GM23338 (cell line): ENCODE measurements around the gene STX11. TPM values are rescaled to one million over a fixed set of nuclear protein-coding genes. Genes with fewer than 3 reads are reported as not detected.

Experiments
- ATAC-seq: fragments of 200-7000 bp; cut with Tn5 transposase; 3 replicates; pipeline ENCODE4 v1.9.1; 2020
- DNase-seq: peaks from one replicate; pipeline ENCODE4 v3.0.0-alpha.2; 2015; ENCODE audit warnings: low spot score
- H2AFZ ChIP-seq: fragments of 200-600 bp; sonication (generic); 2 replicates; pipeline ENCODE4 v1.8.0; 2016; ENCODE audit warnings: antibody characterized with exemption, mild to moderate bottlenecking, moderate library complexity
- H3F3A ChIP-seq: fragments of 200-600 bp; sonication (generic); replicated peaks from 2 replicates; pipeline ENCODE4 v1.8.0; 2017; ENCODE audit warnings: antibody characterized with exemption, mixed run types, low read depth
- H3K27ac ChIP-seq: fragments of 200-600 bp; sonication (generic); 2 replicates; pipeline ENCODE4 v1.6.1; 2016; ENCODE audit warnings: low read depth
- H3K27me3 ChIP-seq: fragments of 200-600 bp; sonication (generic); 2 replicates; pipeline ENCODE4 v1.8.0; 2016; ENCODE audit warnings: mild to moderate bottlenecking, mixed run types, moderate library complexity; ENCODE audit not compliant: insufficient read depth
- H3K36me3 ChIP-seq: fragments of 200-600 bp; sonication (generic); 2 replicates; pipeline ENCODE4 v1.8.0; 2016; ENCODE audit warnings: mild to moderate bottlenecking; ENCODE audit not compliant: insufficient read depth
- H3K4me1 ChIP-seq: fragments of 200-600 bp; sonication (generic); 2 replicates; pipeline ENCODE4 v1.8.0; 2016; ENCODE audit warnings: mild to moderate bottlenecking, moderate library complexity; ENCODE audit not compliant: insufficient read depth
- H3K4me2 ChIP-seq: fragments of 200-600 bp; sonication (generic); 2 replicates; pipeline ENCODE4 v1.7.1; 2017; ENCODE audit warnings: mixed run types
- H3K4me3 ChIP-seq: fragments of 200-600 bp; sonication (generic); 2 replicates; pipeline ENCODE4 v1.6.1; 2016; ENCODE audit warnings: mixed run types
- H3K79me2 ChIP-seq: fragments of 200-600 bp; sonication (generic); replicated peaks from 2 replicates; pipeline ENCODE4 v1.8.0; 2017; ENCODE audit warnings: mild to moderate bottlenecking; ENCODE audit not compliant: insufficient read depth
- H3K9me2 ChIP-seq: fragments of 200-600 bp; sonication (generic); 2 replicates; pipeline ENCODE4 v1.8.0; 2017; ENCODE audit not compliant: insufficient read depth
- H4K20me1 ChIP-seq: fragments of 200-600 bp; sonication (generic); replicated peaks from 2 replicates; pipeline ENCODE4 v1.8.0; 2017; ENCODE audit warnings: mild to moderate bottlenecking; ENCODE audit not compliant: insufficient read depth
- H3K27ac Mint-ChIP-seq: 2 replicates; pipeline ENCODE4 v1.8.0; 2020; ENCODE audit warnings: inconsistent platforms, mild to moderate bottlenecking, moderate library complexity, mixed read lengths
- H3K27me3 Mint-ChIP-seq: 3 replicates; pipeline ENCODE4 v1.8.0; 2022; ENCODE audit warnings: low read depth, mild to moderate bottlenecking, moderate library complexity, mixed read lengths, inconsistent platforms; ENCODE audit not compliant: insufficient read depth, poor library complexity
- H3K36me3 Mint-ChIP-seq: 3 replicates; pipeline ENCODE4 v1.8.0; 2021; ENCODE audit warnings: low read depth, mild to moderate bottlenecking, inconsistent platforms, moderate library complexity, mixed read lengths
- H3K4me1 Mint-ChIP-seq: 3 replicates; pipeline ENCODE4 v1.8.0; 2020; ENCODE audit warnings: mild to moderate bottlenecking, inconsistent platforms, mixed read lengths
- H3K4me3 Mint-ChIP-seq: 3 replicates; pipeline ENCODE4 v1.8.0; 2021; ENCODE audit warnings: moderate library complexity, mild to moderate bottlenecking, inconsistent platforms, mixed read lengths
- H3K9me3 Mint-ChIP-seq: 3 replicates; pipeline ENCODE4 v1.8.0; 2020; ENCODE audit warnings: moderate library complexity, mild to moderate bottlenecking, inconsistent platforms, mixed read lengths
- CREB1 ChIP-seq: fragments of 250-450 bp; sonication (Bioruptor Pico); IDR thresholded peaks from 2 replicates; pipeline ENCODE4 v1.5.0; 2020; ENCODE audit warnings: low read depth, mild to moderate bottlenecking, moderate library complexity
- CTCF ChIP-seq, 2 experiments: fragments of 200-600 bp in 1 of 2; sonication (generic) in 1 of 2; conservative IDR thresholded peaks; 2 replicates each; pipeline versions ENCODE4 v1.5.1 to v1.6.1; 2016 to 2017; ENCODE audit warnings: antibody characterized with exemption in 2 of 2, low read depth in 2 of 2, mild to moderate bottlenecking in 2 of 2, moderate library complexity in 1 of 2
- ETS1 ChIP-seq: IDR thresholded peaks from 2 replicates; pipeline ENCODE4 v1.6.1; 2016; ENCODE audit warnings: antibody characterized with exemption
- EZH2 ChIP-seq: fragments of 200-600 bp; sonication (generic); IDR thresholded peaks from one replicate; pipeline ENCODE4 v1.8.0; 2017; ENCODE audit warnings: antibody characterized with exemption, mild to moderate bottlenecking, low read depth; ENCODE audit not compliant: unreplicated experiment
- EZH2phosphoT487 ChIP-seq: fragments of 200-600 bp; sonication (generic); IDR thresholded peaks from one replicate; pipeline ENCODE4 v1.8.1; 2018; ENCODE audit warnings: antibody characterized with exemption; ENCODE audit not compliant: unreplicated experiment
- JUNB ChIP-seq: IDR thresholded peaks from one replicate; pipeline ENCODE4 v1.6.1; 2016; ENCODE audit warnings: antibody characterized with exemption; ENCODE audit not compliant: unreplicated experiment
- NANOG ChIP-seq: IDR thresholded peaks from 2 replicates; pipeline ENCODE4 v1.6.1; 2016; ENCODE audit warnings: antibody characterized with exemption, borderline replicate concordance
- POLR2AphosphoS5 ChIP-seq: IDR thresholded peaks from 2 replicates; pipeline ENCODE4 v1.6.1; 2016; ENCODE audit warnings: antibody characterized with exemption, low read depth
- REST ChIP-seq: IDR thresholded peaks from one replicate; pipeline ENCODE4 v1.6.1; 2018; ENCODE audit warnings: antibody characterized with exemption; ENCODE audit not compliant: unreplicated experiment
- STAT1 ChIP-seq: IDR thresholded peaks from one replicate; pipeline ENCODE4 v1.6.1; 2016; ENCODE audit warnings: antibody characterized with exemption; ENCODE audit not compliant: unreplicated experiment
- ZNF114 ChIP-seq: fragments of 250-450 bp; sonication (Bioruptor Pico); IDR thresholded peaks from 2 replicates; pipeline ENCODE4 v1.5.0; 2020; ENCODE audit warnings: mild to moderate bottlenecking, moderate library complexity
- ZNF331 ChIP-seq: fragments of 250-450 bp; sonication (Bioruptor Pico); IDR thresholded peaks from 2 replicates; pipeline ENCODE4 v1.5.0; 2020; ENCODE audit warnings: low read depth, mild to moderate bottlenecking, moderate library complexity
- ZNF462 ChIP-seq: fragments of 250-450 bp; sonication (Bioruptor Pico); IDR thresholded peaks from 2 replicates; pipeline ENCODE4 v1.5.0; 2020; ENCODE audit warnings: mild to moderate bottlenecking, moderate library complexity
- polyA plus RNA-seq: library from polyadenylated mRNA; unstranded; fragments of >200 nt; fragmentation: Nextera tagmentation; extraction: Ambion mirVana; gene quantifications from 2 replicates; pipeline ENCODE4 v1.2.1, GENCODE V29; 2016
- total RNA-seq: library from RNA; depleted of rRNA; stranded (reverse); fragments of >200 nt; shearing (Covaris generic); gene quantifications from 2 replicates; pipeline ENCODE4 v1.2.3, GENCODE V29; 2014

Gene STX11
- total and polyA plus RNA-seq, 2 experiments from 2014 or later: 0.35 to 0.52 TPM

- Histone ChIP-seq H3K36me3 (no peaks in the 10 kb centered on the region), H4K20me1 (no peaks in the 10 kb centered on the region), H3K27me3 (no peaks in the 10 kb centered on the region), H3K4me3 (no peak overlapping the region), H3K79me2 (no peaks in the 10 kb centered on the region), H3K4me2 (no peak overlapping the region), H3K9me2 (no peaks in the 10 kb centered on the region), H3F3A (no peaks in the 10 kb centered on the region; the same call in 1 of the 2 replicates), H3K27ac (no peak overlapping the region), H3K4me1 (peaks cover 6% of the 10 kb centered on the region; the same call in 1 of the 2 replicates), H2AFZ (no peak overlapping the region)
- TF ChIP-seq REST: no peak
- TF ChIP-seq ETS1: no peak
- no peak for TF ChIP-seq ZNF114 (CRISPR knock-in tag)
- no peak for TF ChIP-seq JUNB
- no peak for TF ChIP-seq ZNF462 (CRISPR knock-in tag)
- TF ChIP-seq EZH2: no peak
- no peak for TF ChIP-seq CREB1
- TF ChIP-seq STAT1: no peak
- no peak for TF ChIP-seq EZH2phosphoT487
- TF ChIP-seq NANOG: no peak
- no peak for TF ChIP-seq ZNF331 (CRISPR knock-in tag)
- no peak for TF ChIP-seq CTCF (conservative IDR thresholded peaks at IDR 0.05; ENCODE audit: low read depth in 2 of 2)
- no peak for TF ChIP-seq POLR2AphosphoS5
- Mint-ChIP-seq H3K27me3 (peaks cover 20% of the 10 kb centered on the region), H3K4me3 (0 out of 3 replicates have a peak overlapping the region, but pooled peaks have one; percentile 28), H3K9me3 (peaks cover 17% of the 10 kb centered on the region; the same call in 2 of the 3 replicates), H3K27ac (no peak overlapping the region), H3K36me3 (peaks cover 3% of the 10 kb centered on the region; the same call in 2 of the 3 replicates), H3K4me1 (peaks cover 14% of the 10 kb centered on the region)
- no peak for DNase-seq
- ATAC-seq: no peak
Observed at GRCh38 chr6:144217797-144218196, 67.5 kb downstream of the STX11 start.
